Activated T-helper 1 cell treated with anti-CD3 and anti-CD28 coated beads, Interleukin-2, amount 50 U/mL, for 16 hours (primary cell): ENCODE results near the gene ERBB2.
"Not testable (repeated sequence)": the region's sequence is repeated elsewhere in the genome, so short reads cannot be mapped to it uniquely, and the experiment has no call there.

Experiments
- DNase-seq, 2 donors: peaks; one replicate each; pipeline ENCODE4 v3.0.0-alpha.2; 2020; ENCODE audit warnings: low read depth in 1 of 2, low spot score in 1 of 2

The ERBB2 gene

DNA sequence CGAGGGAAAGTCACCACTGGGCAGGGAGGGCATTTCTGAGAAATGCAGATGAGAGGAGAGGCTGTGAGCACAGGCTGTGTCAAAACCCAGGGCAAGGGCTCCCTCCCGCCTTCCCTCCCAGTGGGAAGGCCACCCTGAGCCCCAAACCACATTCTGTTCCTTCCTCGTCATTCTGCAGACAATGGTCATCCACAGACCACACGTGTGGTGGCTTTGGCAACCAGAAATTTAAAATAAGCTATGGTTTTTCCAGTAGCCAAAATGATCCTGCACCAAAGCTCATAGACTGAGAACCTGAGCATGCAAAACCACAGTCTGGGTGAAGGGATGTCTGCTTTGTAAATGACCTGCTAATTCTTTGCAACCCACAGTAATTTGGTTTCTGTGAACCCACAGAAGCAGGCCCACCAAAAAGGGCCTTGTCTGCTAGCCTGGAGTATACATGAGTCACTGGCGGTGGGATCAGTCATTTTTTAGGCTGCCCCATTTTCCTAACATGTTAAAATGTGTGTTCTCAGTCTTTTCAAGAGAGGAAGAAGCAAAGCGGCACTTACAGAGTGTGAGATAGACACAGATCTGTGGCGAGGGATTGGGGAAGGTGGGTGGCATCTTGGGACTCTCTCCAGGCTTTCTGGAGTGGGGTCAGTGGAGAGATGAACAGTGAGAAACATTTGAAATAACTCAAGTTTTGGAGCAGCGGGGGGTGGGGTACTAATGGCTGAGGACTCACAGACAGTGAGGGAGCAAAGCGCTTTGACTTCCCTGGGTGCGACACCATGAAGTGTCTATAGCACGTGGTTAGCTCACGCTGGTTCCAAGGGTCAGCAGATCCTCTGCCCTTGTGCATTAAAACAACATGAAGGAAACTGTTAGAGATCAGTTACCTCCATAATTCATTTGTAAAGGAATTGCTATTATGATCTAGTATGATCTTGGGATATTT is 58.3 kb downstream of the ERBB2 start:
- DNase-seq = peak in 1 of 2 donors; percentile 43

DNA sequence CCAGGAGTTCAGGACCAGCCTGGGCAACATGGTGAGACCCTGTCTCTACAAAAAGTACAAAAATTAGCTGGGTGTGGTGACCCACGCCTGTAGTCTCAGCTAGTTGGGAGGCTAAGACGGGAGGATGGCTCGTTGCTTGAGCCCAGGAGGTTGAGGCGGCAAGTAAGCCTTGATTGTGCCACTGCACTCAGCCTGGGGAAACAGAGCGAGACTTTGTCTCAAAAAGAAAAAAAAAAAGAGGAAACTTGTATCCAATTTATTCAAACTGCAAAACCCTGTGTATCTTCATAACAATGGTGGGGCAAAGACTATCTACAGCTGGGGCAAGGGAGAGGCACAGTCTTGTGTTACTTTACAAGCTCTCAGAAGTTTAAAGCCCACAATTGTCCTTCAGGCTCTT is 59.3 kb downstream of the ERBB2 start:
- no peak for DNase-seq

DNA sequence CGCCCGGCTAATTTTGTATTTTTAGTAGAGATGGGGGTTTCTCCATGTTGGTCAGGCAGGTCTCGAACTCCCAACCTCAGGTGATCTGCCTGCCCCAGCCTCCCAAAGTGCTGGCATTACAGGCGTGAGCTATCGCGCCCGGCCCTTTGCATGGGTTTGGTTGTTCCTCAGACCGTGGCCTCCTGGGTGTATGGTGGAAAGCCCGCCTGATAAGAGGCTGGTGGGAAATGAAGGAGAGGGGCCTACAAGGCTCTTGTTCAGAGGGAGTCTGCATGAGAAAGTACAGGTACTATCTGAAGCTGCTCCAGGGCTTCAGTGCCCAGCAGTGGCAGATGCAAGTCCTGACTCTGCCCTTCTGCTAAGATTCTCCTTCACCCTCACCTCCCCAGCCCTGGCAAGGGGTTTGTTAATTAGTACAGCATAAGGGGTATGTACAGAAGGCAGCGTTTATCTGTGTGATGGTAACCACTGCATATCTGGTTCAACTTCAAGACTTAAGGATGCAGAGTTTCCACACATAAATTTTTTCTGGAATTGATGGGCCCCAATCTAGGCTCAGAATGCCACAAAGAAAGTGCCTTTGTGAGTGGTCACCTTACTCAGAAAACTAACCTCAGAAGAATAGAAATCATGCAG is 62.1 kb downstream of the ERBB2 start:
- DNase-seq = no peak

DNA sequence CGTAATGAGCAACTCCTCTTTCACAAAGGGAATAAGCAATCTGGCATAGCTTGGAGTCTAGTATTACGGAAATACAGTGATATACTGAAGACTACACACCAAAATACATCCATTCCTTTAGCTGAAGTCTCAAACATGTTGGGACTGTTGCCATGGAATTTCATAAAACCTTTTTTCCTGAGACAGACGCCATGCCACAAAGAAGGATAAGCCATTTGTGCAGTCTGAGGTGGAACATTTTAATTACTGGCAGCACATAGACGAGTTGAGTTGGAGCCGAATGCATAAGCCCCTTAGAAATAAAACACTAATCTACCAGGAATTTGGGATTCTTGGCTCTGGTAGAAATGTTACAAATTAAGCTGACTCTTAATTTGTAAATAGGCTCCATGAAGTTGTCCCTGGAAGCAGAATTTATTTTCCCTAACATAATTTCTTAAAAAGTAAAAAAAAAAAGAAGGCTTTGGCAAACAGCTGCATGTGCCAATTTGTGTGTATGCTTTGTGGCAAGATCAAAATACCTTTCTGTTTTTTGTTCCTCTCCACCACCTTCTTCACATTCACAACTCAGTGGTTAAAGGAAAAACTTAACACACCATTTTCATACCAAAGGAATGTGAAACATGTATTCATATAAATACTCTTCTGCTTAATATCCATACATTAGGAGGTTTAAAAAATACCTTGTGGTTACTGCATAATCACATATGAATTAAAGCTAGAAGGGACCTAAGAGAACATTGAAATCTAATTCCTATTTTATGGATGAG is 63.4 kb downstream of the ERBB2 start:
- no peak for DNase-seq

DNA sequence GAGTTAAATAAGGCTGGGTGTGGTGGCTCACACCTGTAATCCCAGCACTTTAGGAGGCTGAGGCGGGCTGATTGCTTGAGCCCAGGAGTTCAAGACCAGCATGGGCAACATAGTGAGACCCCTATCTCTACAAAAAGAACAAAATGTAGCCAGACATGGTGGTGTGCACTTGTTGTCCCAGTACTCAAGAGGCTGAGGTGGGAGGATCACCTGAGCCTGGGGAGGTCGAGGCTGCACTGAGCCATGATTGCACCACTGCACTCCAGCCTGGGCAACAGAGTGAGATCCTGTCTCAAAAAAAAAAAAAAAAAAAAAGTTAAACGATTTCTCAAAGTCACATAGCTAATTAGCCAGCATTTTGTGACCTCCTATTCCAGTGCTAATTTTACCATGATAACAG is 64.3 kb downstream of the ERBB2 start:
- not testable (repeated sequence) for DNase-seq

DNA sequence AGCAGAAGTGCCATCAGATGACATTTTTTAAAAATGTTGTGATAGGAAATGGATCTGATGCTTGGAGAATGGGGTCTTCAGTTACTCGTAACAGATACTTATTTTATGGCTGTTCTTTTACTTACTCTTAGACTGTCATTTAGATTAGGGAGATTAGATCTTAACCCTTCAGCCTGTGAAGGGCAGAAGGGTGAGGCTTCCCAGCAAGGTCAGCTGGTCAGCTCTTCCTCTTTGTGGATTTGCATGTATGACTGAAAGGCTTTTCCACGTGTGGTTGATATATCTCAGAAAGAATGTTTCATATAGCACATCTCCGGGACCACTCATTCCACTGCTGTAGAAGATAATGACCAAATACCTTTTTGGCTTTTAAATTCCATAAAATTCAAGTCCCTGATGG is 65.3 kb downstream of the ERBB2 start:
- DNase-seq = no peak

DNA sequence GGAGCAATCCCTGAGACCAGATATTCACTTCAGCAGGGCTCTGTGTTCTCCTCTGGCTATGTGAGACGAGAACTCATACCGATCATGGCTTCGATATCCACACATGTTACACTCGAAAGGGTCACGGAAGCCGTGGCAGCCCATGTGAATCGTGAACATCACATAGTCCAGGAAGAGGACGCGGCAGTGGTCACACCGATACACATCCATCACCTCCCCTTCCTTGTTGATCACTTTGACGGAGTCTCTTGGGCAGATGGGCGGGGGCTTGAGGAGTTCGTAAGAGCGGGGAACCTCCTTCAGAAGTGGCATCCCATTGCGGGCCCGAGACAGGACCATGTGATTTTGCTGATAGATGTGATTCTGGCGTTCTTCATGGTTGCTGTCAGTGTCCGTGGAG is 65.9 kb downstream of the ERBB2 start:
- DNase-seq = no peak

DNA sequence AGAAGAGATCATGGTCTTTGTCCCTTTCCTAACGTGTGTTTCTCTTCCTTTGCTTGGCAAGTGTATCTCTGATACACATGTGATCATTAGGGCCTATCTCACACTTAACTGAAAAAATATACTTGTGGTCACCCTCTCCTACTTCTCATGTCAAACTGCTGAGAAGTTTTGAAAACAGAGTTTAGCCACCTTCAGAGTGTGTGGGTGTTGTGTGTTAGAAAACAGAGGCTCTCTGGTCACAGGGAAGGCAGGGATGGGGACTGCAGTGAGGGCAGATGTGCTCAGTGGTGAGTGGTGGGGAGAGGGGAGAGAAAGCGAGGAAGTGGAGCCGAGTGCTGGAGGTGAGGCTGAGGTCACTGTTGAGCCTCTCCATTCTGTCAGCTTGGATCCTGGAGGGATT is 67.3 kb downstream of the ERBB2 start:
- DNase-seq = no peak

DNA sequence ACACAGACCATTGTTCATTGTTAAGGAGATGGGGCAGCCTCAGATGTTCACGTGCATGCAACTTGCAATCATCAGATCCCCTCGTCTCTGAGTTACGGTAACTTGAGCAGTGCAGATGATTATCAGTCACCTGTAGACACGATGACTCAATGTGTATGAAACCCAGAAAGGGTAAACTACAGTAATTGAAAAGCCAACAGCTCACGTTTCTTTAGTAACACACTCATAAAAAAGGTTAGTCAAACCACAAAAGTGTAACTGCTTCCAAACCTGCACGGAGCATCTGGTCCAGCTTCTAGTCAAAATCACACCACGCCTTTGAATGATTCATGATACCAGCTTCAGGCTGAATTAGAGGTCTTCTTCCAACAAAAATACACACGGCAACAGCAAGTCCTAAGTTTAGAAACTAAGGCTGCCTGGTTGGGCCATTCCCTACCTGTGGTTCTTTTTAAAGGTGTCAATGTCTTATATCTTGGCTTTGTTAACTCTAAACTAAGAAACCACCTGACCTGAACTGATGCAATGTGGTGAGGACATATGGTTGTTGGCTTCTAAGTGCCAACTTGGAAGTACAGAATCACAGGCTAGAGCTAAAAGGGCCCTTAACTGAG is 70.2 kb downstream of the ERBB2 start:
- peak in 1 of 2 donors; percentile 55 for DNase-seq

DNA sequence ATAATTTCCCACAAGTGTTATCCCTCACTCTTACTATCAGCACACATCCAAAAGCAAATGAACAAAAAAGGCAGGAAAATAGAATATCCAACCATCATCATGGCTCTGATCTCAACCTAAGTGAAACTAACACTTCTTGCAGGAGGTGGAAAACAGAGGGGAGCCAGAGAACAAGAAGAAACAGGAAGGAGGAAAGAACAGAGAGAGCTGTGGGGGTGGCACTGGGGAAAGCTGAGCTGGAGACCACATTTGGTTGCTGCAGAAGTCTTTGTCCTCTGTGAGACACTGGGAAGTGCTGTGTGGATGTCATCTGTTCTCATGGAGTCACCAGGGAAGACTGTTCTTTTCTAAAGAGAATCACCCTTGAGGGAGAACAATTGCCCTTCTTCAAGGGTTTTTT is 72.6 kb downstream of the ERBB2 start:
- no peak for DNase-seq

DNA sequence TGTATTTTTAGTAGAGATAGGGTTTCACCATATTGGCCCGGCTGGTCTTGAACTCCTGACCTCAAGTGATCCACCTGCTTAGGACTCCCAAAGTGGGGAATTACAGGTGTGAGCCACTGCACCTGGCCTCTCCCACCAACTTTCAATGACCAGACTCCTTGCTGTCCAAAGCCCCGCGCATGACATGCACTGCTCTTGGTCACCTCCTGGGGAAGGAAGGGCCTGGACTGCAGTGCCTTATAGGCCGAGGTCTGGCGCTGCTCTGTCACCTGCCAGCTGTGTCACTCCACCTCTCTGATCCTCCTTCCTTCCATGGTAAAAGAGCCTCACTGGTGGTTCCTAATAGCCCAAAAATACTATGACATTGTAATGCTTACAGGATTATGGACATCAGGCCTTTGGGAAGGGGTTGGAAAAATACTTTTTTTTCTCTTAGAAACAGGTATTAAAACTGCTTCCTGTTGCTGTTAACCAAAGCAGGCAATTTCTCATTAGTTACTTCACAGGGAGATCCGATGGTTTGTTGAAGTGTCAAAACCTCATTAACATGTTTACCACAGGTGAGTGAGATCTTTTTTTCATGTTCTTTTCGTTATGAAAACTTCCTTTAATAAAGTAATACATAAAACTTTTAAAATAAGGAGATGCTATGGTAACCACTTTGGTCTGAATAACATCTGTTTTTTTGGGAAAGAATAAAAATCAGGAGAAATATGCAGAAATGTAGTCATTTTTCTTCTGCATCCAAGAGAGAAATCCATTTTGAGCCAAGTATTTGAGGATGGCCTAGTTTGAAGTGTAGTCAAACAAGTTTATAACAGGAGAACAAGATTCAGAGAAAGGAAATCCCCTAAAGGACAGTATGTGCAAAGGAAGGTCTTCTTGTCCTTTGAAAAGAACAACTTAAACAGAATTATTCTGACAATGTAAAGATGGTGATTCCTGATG is 73.4 kb downstream of the ERBB2 start:
- DNase-seq = no peak

DNA sequence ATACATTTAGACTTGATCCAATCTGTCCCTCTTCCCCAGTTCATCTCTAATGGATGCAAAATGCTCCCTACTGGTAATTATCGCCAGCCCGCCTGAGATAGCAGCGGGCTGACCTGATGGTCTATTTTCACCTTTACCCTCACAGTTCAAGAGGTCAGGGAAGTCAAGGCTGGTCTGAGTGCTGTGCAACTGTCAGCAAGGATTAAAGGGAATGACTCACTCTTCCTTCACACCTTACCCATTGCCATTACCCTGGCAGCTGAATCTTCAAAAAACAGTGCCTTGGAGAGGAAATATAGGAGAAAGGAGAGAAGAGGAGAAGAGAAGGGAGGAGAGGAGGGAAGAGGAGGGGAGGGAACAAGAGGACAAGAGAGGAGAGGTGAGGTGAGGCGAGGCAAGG is 74.2 kb downstream of the ERBB2 start:
- DNase-seq = no peak

DNA sequence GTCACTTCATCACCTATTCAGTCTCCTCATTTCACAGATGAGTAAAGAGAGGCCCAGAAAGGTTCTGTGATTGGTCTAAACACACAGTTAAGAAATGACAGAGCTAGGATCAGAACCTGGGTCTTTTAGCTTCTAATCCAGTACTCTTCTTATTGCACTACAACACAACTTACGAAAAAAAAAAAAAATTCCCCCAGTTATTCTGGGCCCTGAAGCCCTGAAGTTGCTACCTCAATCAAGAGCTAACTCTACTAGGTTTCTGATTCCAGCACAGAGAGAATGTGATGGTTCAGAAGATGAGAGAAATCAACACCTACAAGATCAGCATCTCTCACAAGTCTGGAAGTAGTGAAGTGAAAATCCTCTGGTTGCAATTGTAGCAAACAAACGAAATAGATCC is 75.2 kb downstream of the ERBB2 start:
- DNase-seq = no peak

DNA sequence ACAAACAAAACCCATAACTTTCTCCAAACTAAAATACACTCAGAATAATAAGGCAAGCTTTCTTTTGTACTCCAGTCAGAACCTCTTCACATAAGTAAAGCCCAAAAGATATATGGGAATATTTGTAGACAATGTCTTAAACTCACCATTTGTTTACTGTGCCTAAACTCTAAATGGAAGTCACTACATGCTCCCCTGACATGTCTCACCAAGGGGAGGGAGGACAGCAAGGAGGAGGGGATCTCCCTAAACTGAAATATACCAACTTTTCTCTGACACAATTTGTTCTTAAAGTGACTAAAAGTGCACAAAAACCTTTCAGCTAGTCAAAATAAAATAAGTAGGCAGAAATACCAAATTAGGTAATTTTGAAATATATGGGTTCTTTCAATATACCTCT is 76.4 kb downstream of the ERBB2 start:
- DNase-seq = no peak

DNA sequence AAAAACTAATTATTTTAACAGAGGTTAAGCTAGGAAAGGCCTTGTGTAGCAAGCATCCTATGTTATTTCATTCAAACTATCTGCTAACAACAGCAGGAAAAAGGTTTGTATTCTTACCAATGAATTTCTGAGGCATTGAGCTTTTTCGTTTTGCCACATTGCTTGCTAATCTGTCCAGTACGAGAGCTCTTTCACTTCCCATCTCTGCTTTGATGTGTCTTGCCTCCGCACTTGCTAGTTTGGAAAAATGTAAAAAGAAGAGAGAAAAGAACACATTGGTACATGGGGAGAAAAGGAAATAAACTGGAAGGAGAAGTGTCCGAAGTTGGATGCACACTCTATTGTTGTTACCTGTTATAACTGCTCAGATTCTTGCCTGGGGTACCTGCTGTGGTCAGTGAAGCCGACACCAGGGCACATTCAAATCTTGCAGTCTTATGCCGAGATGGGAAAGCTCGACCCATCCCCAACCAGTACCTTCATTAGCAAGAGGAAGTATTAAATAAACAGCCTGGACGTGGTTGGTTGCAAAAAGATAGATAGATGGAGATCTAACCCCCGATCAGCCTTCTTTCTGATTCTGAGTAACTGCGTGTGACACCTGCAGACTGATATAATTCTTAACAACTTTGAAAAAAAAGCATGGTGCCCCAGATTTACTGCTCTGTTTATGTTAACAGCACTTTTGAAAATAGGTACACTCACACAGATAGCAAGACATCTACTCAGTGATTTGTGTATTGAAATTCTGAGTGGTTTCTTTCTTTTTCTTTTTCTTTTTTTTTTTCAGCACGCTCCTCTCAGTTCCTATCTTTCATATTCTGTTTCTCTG is 77.9 kb downstream of the ERBB2 start:
- no peak for DNase-seq
